GM12864 (cell line): ENCODE results near the gene MED20.
A peak's percentile ranks its signal among the peaks of the same experiment; 100 is the strongest.

Experiments used
- DNase-seq: peaks from one replicate; pipeline ENCODE4 v3.0.0-alpha.2; 2011; ENCODE audit warnings: low read depth
- H3K4me3 ChIP-seq: 2 replicates; pipeline ENCODE4 v1.5.1; 2011; ENCODE audit warnings: mild to moderate bottlenecking, low read depth, low read length, control low read depth
- CTCF ChIP-seq: IDR thresholded peaks from 2 replicates; pipeline ENCODE4 v1.5.1; 2011; ENCODE audit warnings: low read depth, mild to moderate bottlenecking, moderate library complexity, low read length, control low read depth, inconsistent platforms; ENCODE audit errors: missing control alignments

MED20 gene

GRCh38 chr6:41939848-41940758 is 19.2 kb upstream of the MED20 start:
- no peak for TF ChIP-seq CTCF
- no peak for DNase-seq
- peak overlapping the region; percentile 92 for H3K4me3 ChIP-seq

- no peak for TF ChIP-seq CTCF
- peak overlapping the region; percentile 92 for H3K4me3 ChIP-seq
- DNase-seq = no peak
These were observed 18.4 kb upstream of the MED20 start for GRCh38 chr6:41939176-41939847.

GRCh38 chr6:41938590-41939175 is 17.7 kb upstream of the MED20 start:
- no peak overlapping the region for H3K4me3 ChIP-seq
- TF ChIP-seq CTCF = no peak
- DNase-seq = no peak

GRCh38 chr6:41937861-41938574 is 17.1 kb upstream of the MED20 start:
- H3K4me3 ChIP-seq = no peak overlapping the region
- no peak for DNase-seq
- TF ChIP-seq CTCF = no peak

GRCh38 chr6:41937472-41937860 is 16.5 kb upstream of the MED20 start:
- no peak for TF ChIP-seq CTCF
- H3K4me3 ChIP-seq = no peak overlapping the region
- DNase-seq = no peak

- no peak overlapping the region for H3K4me3 ChIP-seq
- TF ChIP-seq CTCF = peak; percentile 93
- DNase-seq = peak; percentile 52
These were observed 15.3 kb upstream of the MED20 start for GRCh38 chr6:41936073-41936837.
